ENCODE data around the gene CDH23. TPM values are rescaled to one million over a fixed set of nuclear protein-coding genes. Genes with fewer than 3 reads are reported as not detected.

Gene CDH23
- total and polyA plus RNA-seq, 9 of the 15 experiments (the other 6 are each of a cell fraction or from before 2014, with no cell fraction given): 0.18 to 1.2 (median 0.47) TPM

DNA sequence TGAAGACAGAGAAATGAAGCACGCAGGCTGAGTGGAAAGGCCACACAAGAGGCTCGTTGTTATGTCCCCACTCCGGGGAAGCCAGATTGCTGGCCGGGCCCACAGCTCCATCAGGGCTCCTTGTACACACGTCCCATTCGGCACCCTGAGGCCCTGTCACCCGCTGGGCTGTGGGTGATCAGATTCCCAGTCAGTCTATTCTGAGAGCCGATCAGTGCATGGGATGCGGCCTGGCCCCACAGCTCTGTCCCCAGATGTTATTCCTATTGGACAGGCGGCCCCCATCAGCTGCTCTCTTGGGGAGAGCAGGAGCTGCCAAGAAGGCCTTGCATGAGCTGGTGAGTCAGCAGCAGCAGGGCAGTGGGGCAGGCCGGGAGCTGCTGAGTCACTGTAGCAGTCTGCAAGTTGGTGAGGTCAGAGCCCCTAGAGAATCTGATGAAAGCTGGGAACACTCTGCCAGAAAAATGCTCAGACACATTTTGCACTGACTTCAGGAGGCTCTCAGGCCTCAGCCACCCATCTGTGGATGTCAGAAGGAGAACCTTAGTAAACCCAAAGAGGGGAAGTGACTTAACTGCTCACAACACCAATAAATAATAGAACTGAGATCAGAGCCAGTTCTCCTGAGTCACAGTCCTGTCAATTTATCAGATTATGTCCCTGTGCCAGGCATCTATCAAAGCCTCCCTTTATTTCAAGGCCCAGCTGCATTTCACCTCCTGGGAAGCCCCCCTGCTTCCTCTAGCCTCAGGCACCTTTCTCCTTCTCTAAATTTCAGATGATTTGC is 463.7 kb downstream of the CDH23 start (continued):
- TF ChIP-seq DNMT1 (IDR thresholded peaks at IDR 0.05) (peak; percentile 77; the same call in 1 of the 2 replicates), MTA3 (IDR thresholded peaks at IDR 0.05; ENCODE audit: borderline replicate concordance) (peak; percentile 94), RB1 (IDR thresholded peaks at IDR 0.05; ENCODE audit: low read depth) (peak; percentile 56; the same call in 1 of the 2 replicates), CREM (IDR thresholded peaks at IDR 0.05; ENCODE audit: low read depth) (peak; percentile 80), NCOA4 (IDR thresholded peaks at IDR 0.05; ENCODE audit: partially characterized antibody) (no peak), MYC (IDR thresholded peaks at IDR 0.05; ENCODE audit: low read depth, low read length) (peak; percentile 89), MYC (CRISPR knock-in tag; IDR thresholded peaks at IDR 0.05; ENCODE audit: borderline replicate concordance, low read depth) (0 out of 2 replicates have a peak, but pooled peaks have one; percentile 28), HNRNPL (IDR thresholded peaks at IDR 0.05; ENCODE audit: low read depth, low read length) (peak; percentile 64; the same call in 1 of the 2 replicates), CREB3 (tag; conservative IDR thresholded peaks at IDR 0.05; ENCODE audit: low read depth) (peak; percentile 86), SIN3A (IDR thresholded peaks at IDR 0.05; ENCODE audit: borderline replicate concordance in 2 of 2, control insufficient read depth in 1 of 2, low read depth in 2 of 2, low read length in 2 of 2) (peak; percentile 36 to 70; a peak in 3 of 4 replicates), ETS1 (conservative IDR thresholded peaks at IDR 0.05; ENCODE audit: control insufficient read depth, low read depth, low read length) (0 out of 2 replicates have a peak, but pooled peaks have one; percentile 50), CGGBP1 (CRISPR knock-in tag; IDR thresholded peaks at IDR 0.05) (0 out of 2 replicates have a peak, but pooled peaks have one; percentile 35), ZFP36 (IDR thresholded peaks at IDR 0.05; ENCODE audit: low read depth, low read length, partially characterized antibody) (peak; percentile 23), HDAC2 (IDR thresholded peaks at IDR 0.05) (peak; percentile 71), MTF1 (CRISPR knock-in tag; IDR thresholded peaks at IDR 0.05; ENCODE audit: borderline replicate concordance) (no peak; the same call in 1 of the 2 replicates), ZNF431 (CRISPR knock-in tag; IDR thresholded peaks at IDR 0.05) (no peak), THRB (CRISPR knock-in tag; conservative IDR thresholded peaks at IDR 0.05) (peak; percentile 34; the same call in 1 of the 2 replicates), MEF2D (tag; conservative IDR thresholded peaks at IDR 0.05; ENCODE audit: low read depth) (peak; percentile 51; the same call in 1 of the 2 replicates), SAP30 (IDR thresholded peaks at IDR 0.05; ENCODE audit: borderline replicate concordance, insufficient read depth, low read depth, low read length, poor library complexity, severe bottlenecking) (peak; percentile 30), SP1 (CRISPR knock-in tag; IDR thresholded peaks at IDR 0.05) (peak; percentile 30; the same call in 1 of the 2 replicates)
- TF ChIP-seq, protein P1, sequence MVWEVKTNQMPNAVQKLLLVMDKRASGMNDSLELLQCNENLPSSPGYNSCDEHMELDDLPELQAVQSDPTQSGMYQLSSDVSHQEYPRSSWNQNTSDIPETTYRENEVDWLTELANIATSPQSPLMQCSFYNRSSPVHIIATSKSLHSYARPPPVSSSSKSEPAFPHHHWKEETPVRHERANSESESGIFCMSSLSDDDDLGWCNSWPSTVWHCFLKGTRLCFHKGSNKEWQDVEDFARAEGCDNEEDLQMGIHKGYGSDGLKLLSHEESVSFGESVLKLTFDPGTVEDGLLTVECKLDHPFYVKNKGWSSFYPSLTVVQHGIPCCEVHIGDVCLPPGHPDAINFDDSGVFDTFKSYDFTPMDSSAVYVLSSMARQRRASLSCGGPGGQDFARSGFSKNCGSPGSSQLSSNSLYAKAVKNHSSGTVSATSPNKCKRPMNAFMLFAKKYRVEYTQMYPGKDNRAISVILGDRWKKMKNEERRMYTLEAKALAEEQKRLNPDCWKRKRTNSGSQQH (CRISPR knock-in tag; IDR thresholded peaks at IDR 0.05): 0 out of 2 replicates have a peak, but pooled peaks have one; percentile 57
